ENCODE results near the gene DDX10. TPM values are rescaled to one million over a fixed set of nuclear protein-coding genes. Genes with fewer than 3 reads are reported as not detected.

The DDX10 gene
- total and polyA plus RNA-seq, 4 donors: 8.0 to 11.8 (median 9.0) TPM

- WGBS: 63% methylated on average over 3 of the region's 3 CpGs
- Histone ChIP-seq H3K9ac (ENCODE audit: low read depth in 1 of 2, low read length in 2 of 2) (no peak overlapping the region), H3K9me3 (ENCODE audit: control insufficient read depth in 4 of 4, low read length in 3 of 4) (no peaks in the 10 kb centered on the region), H3K36me3 (ENCODE audit: control insufficient read depth in 4 of 4, insufficient read depth in 3 of 4, low read depth in 1 of 4, low read length in 3 of 4) (peaks cover 0 to 16% (median 11%) of the 10 kb centered on the region in 4 donors), H3K4me3 (ENCODE audit: low read depth in 1 of 3, low read length in 3 of 3) (no peak overlapping the region), H3K27me3 (ENCODE audit: control insufficient read depth in 4 of 4, insufficient read depth in 4 of 4, low read length in 3 of 4) (no peaks in the 10 kb centered on the region), H3K4me1 (ENCODE audit: control insufficient read depth in 4 of 4, insufficient read depth in 4 of 4, low read length in 3 of 4) (peaks cover 0 to 3% (median under 1%) of the 10 kb centered on the region in 4 donors), H3K27ac (ENCODE audit: low read depth in 1 of 2, low read length in 2 of 2) (no peak overlapping the region)
- DNase-seq (ENCODE audit: low spot score): no peak
- TF ChIP-seq HNF4A (conservative IDR thresholded peaks at IDR 0.05) (no peak), ATF3 (IDR thresholded peaks at IDR 0.05) (no peak), GABPA (IDR thresholded peaks at IDR 0.05 in 1 of 2, conservative IDR thresholded peaks at IDR 0.05 in 1 of 2) (no peak), ZBTB33 (IDR thresholded peaks at IDR 0.05) (no peak), REST (IDR thresholded peaks at IDR 0.05) (no peak), RAD21 (IDR thresholded peaks at IDR 0.05) (no peak), RXRA (IDR thresholded peaks at IDR 0.05) (no peak), SP1 (IDR thresholded peaks at IDR 0.05) (no peak), HNF4G (IDR thresholded peaks at IDR 0.05) (no peak), JUND (IDR thresholded peaks at IDR 0.05) (no peak)
Measured at GRCh38 chr11:108672113-108672512, 7.2 kb downstream of the DDX10 start.

- TF ChIP-seq FOXA1 (IDR thresholded peaks at IDR 0.05) (no peak), HNF4A (conservative IDR thresholded peaks at IDR 0.05) (no peak), ZBTB33 (IDR thresholded peaks at IDR 0.05) (no peak), CTCF (IDR thresholded peaks at IDR 0.05; ENCODE audit: low read depth, low read length, missing input control) (no peak)
- no peak overlapping the region for H3K4me3 ChIP-seq (ENCODE audit: low read depth in 1 of 3, low read length in 3 of 3)
- H3K4me1 ChIP-seq (ENCODE audit: control insufficient read depth in 4 of 4, insufficient read depth in 4 of 4, low read length in 3 of 4): peaks cover 0 to under 1% (median 0%) of the 10 kb centered on the region in 4 donors
- H3K27me3 ChIP-seq (ENCODE audit: control insufficient read depth in 4 of 4, insufficient read depth in 4 of 4, low read length in 3 of 4): no peaks in the 10 kb centered on the region
- H3K9ac ChIP-seq (ENCODE audit: low read depth in 1 of 2, low read length in 2 of 2): no peak overlapping the region
- H3K36me3 ChIP-seq (ENCODE audit: control insufficient read depth in 4 of 4, insufficient read depth in 3 of 4, low read depth in 1 of 4, low read length in 3 of 4): peaks cover 0 to 22% (median 16%) of the 10 kb centered on the region in 4 donors
- H3K9me3 ChIP-seq (ENCODE audit: control insufficient read depth in 4 of 4, low read length in 3 of 4): no peaks in the 10 kb centered on the region
- no peak overlapping the region for H3K27ac ChIP-seq (ENCODE audit: low read depth in 1 of 2, low read length in 2 of 2)
- DNase-seq (ENCODE audit: low spot score): no peak
Measured at GRCh38 chr11:108672786-108673185, 7.9 kb downstream of the DDX10 start.
